Stomach smooth muscle (tissue), 2 donors: ENCODE results near the gene AHDC1.

Experiments used
- H3K27ac ChIP-seq: one replicate; pipeline ENCODE4 v1.7.0; 2013; ENCODE audit warnings: mild to moderate bottlenecking, low read length, inconsistent platforms
- H3K27me3 ChIP-seq, 2 donors: one replicate each; pipeline ENCODE4 v1.7.0; 2013; ENCODE audit warnings: low read length in 2 of 2; ENCODE audit not compliant: insufficient read depth in 2 of 2, control insufficient read depth in 1 of 2
- H3K36me3 ChIP-seq, 2 donors: one replicate each; pipeline ENCODE4 v1.7.0; 2013; ENCODE audit warnings: low read length in 2 of 2; ENCODE audit not compliant: control insufficient read depth in 2 of 2, insufficient read depth in 2 of 2
- H3K4me1 ChIP-seq: one replicate; pipeline ENCODE4 v1.7.0; 2013; ENCODE audit warnings: low read length; ENCODE audit not compliant: control insufficient read depth, insufficient read depth
- H3K4me3 ChIP-seq, 2 donors: one replicate each; pipeline ENCODE4 v1.7.0; 2013; ENCODE audit warnings: low read length in 2 of 2
- H3K9ac ChIP-seq, 2 donors: one replicate each; pipeline ENCODE4 v1.7.0; 2013; ENCODE audit warnings: low read length in 2 of 2, mild to moderate bottlenecking in 1 of 2
- H3K9me3 ChIP-seq, 2 donors: one replicate each; pipeline ENCODE4 v1.7.0; 2013; ENCODE audit warnings: low read length in 2 of 2; ENCODE audit not compliant: control insufficient read depth in 2 of 2
- donor health status: healthy.
- donor health status: Pancreatic carcinoma.

AHDC1 gene

GRCh38 chr1:27601771-27602461 lies 2.0 kb downstream of the AHDC1 start:
- Histone ChIP-seq H3K27me3 (no peaks in the 10 kb centered on the region), H3K4me1 (peaks cover 58% of the 10 kb centered on the region), H3K4me3 (peak overlapping the region; percentile 84 to 89), H3K27ac (peak overlapping the region; percentile 82), H3K9me3 (no peaks in the 10 kb centered on the region), H3K36me3 (peaks cover 0 to 3% of the 10 kb centered on the region in 2 donors), H3K9ac (peak overlapping the region; percentile 65 to 78)

DNA sequence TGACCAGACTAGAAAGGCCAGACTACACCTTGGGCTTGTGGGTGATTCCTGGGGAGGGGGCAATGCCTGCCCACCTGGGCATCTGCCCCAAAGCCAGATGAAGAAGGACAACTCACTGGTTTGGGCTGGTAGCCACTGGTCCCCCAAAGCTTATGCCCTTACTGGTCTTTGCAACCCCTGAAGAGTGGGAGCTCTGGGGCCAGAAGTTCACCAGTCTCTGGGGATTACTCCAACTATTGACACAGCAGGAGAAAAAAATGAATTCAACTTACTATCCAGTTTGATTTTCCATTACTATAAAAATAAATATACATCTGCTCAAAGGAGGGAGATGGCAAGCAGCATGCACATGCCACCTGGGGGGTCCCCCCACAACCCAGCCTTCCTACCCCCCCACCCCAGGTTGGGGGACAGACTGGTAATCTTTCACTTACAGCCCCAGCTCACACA lies 2.6 kb downstream of the AHDC1 start:
- Histone ChIP-seq H3K9ac (peak overlapping the region; percentile 51 to 65), H3K4me1 (peaks cover 62% of the 10 kb centered on the region), H3K27ac (peak overlapping the region; percentile 82), H3K9me3 (no peaks in the 10 kb centered on the region), H3K36me3 (peaks cover 0 to 3% of the 10 kb centered on the region in 2 donors), H3K4me3 (peak overlapping the region; percentile 84 to 89), H3K27me3 (no peaks in the 10 kb centered on the region)

DNA sequence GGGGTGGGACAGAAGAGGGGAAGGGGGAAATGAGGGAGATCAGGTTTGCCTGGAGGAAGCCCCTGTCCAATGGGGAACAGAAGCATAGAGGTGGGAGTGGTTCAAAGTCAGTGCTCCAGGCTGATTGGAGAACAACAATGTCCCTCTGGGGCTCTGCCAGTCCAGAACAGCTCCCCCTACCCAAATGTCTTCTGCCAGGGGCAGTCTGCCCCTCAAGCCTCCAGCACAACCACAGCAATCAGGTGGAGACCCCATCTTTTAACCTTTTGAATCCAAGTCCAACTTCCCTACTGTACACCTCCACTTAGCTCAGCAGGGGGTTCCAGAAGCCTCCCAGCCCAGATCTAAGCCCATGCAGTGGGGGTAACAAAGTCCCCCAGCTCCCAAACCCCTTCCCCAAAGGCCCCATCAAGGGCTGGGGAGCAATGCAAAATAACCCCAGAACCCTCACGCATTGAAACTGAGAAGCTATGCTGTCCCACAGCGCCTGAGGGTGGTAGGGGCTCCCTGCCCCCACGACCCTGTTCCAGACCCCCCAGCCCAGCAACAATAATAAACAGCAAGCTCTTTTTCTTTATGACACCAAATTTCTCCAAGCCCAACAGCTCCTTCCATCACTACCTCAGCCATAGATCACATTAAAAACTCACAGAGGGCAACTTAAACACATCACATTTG lies 3.3 kb downstream of the AHDC1 start:
- peaks cover 67% of the 10 kb centered on the region for H3K4me1 ChIP-seq
- peak overlapping the region in 1 of 2 donors; percentile 65 for H3K9ac ChIP-seq
- H3K27me3 ChIP-seq, result no peaks in the 10 kb centered on the region
- H3K9me3 ChIP-seq, result no peaks in the 10 kb centered on the region
- peaks cover 0 to 4% of the 10 kb centered on the region in 2 donors for H3K36me3 ChIP-seq
- H3K27ac ChIP-seq, result peak overlapping the region; percentile 82
- peak overlapping the region; percentile 84 to 89 for H3K4me3 ChIP-seq

GRCh38 chr1:27599605-27600497 lies 4.1 kb downstream of the AHDC1 start:
- Histone ChIP-seq H3K9ac (peak overlapping the region; percentile 47 to 62), H3K4me1 (peaks cover 75% of the 10 kb centered on the region), H3K9me3 (no peaks in the 10 kb centered on the region), H3K27ac (peak overlapping the region; percentile 82), H3K27me3 (no peaks in the 10 kb centered on the region), H3K36me3 (peaks cover 0 to 6% of the 10 kb centered on the region in 2 donors), H3K4me3 (peak overlapping the region; percentile 48 to 84)

DNA sequence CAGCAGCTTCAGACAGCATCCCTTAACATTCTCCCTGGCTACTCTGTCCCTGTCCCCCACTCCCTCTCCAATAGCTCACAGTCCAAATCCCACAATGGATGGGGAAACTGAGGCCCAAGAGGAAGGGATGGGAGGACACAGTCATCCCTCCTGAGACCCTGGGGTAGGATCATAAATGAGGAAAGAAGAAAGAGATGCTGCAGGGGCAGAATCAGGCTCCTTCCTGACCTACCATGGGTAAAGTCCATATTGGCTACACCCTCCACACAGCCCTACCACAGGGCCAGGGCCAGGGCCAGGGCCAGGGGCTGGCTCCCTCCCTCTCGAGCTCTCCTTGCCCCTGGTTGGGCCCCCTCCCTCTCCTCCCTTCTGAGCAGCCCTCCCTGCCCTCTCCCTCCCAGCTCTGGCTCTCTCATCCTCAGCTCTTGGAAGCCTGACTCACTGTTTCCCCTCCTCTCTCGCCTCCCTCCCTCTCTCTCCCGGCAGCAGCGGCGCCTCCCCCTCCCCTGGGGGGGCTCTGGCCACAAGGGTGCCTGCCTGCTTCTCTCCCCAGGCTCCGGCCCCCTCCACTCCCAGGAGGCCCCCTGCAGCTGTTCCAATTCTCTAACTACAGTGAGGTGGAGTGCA lies 4.9 kb downstream of the AHDC1 start:
- no peaks in the 10 kb centered on the region for H3K27me3 ChIP-seq
- peak overlapping the region; percentile 48 to 84 for H3K4me3 ChIP-seq
- peak overlapping the region; percentile 82 for H3K27ac ChIP-seq
- H3K9me3 ChIP-seq, result no peaks in the 10 kb centered on the region
- peak overlapping the region; percentile 58 to 62 for H3K9ac ChIP-seq
- H3K36me3 ChIP-seq, result peaks cover 0 to 6% of the 10 kb centered on the region in 2 donors
- H3K4me1 ChIP-seq, result peaks cover 84% of the 10 kb centered on the region

GRCh38 chr1:27598295-27598687 lies 5.7 kb downstream of the AHDC1 start:
- H3K36me3 ChIP-seq, result peaks cover 0 to 6% of the 10 kb centered on the region in 2 donors
- no peaks in the 10 kb centered on the region for H3K27me3 ChIP-seq
- peak overlapping the region in 1 of 2 donors; percentile 61 for H3K9ac ChIP-seq
- no peaks in the 10 kb centered on the region for H3K9me3 ChIP-seq
- peak overlapping the region; percentile 82 for H3K27ac ChIP-seq
- peaks cover 91% of the 10 kb centered on the region for H3K4me1 ChIP-seq
- peak overlapping the region; percentile 48 to 84 for H3K4me3 ChIP-seq

GRCh38 chr1:27597516-27598294 lies 6.2 kb downstream of the AHDC1 start:
- Histone ChIP-seq H3K27ac (peak overlapping the region; percentile 82), H3K9ac (peak overlapping the region; percentile 29 to 47), H3K27me3 (no peaks in the 10 kb centered on the region), H3K4me3 (peak overlapping the region; percentile 34 to 84), H3K9me3 (no peaks in the 10 kb centered on the region), H3K4me1 (peaks cover 97% of the 10 kb centered on the region), H3K36me3 (peaks cover 0 to 6% of the 10 kb centered on the region in 2 donors)

- peak overlapping the region; percentile 82 for H3K27ac ChIP-seq
- peak overlapping the region in 1 of 2 donors; percentile 5 for H3K9ac ChIP-seq
- H3K4me3 ChIP-seq, result peak overlapping the region; percentile 1 to 29
- H3K4me1 ChIP-seq, result peaks cover 100% of the 10 kb centered on the region
- H3K27me3 ChIP-seq, result no peaks in the 10 kb centered on the region
- no peaks in the 10 kb centered on the region for H3K9me3 ChIP-seq
- H3K36me3 ChIP-seq, result peaks cover 0 to 6% of the 10 kb centered on the region in 2 donors
Measured at GRCh38 chr1:27596986-27597385, 7.0 kb downstream of the AHDC1 start.

GRCh38 chr1:27596261-27596660 lies 7.7 kb downstream of the AHDC1 start:
- Histone ChIP-seq H3K36me3 (peaks cover 0 to 6% of the 10 kb centered on the region in 2 donors), H3K27me3 (no peaks in the 10 kb centered on the region), H3K27ac (peak overlapping the region; percentile 82), H3K9me3 (no peaks in the 10 kb centered on the region), H3K9ac (peak overlapping the region; percentile 5), H3K4me3 (peak overlapping the region; percentile 1 to 52), H3K4me1 (peaks cover 100% of the 10 kb centered on the region)
